NCI-H748 (cell line): ENCODE data around the gene SLC7A8.
"Not testable (repeated sequence)": the region's sequence is repeated elsewhere in the genome, so short reads cannot be mapped to it uniquely, and the experiment has no call there.

Experiments used
- DNase-seq: peaks from one replicate; lab custom pipeline; 2025; ENCODE audit not compliant: unreplicated experiment; lab: John Stamatoyannopoulos, UW

SLC7A8 gene

DNA sequence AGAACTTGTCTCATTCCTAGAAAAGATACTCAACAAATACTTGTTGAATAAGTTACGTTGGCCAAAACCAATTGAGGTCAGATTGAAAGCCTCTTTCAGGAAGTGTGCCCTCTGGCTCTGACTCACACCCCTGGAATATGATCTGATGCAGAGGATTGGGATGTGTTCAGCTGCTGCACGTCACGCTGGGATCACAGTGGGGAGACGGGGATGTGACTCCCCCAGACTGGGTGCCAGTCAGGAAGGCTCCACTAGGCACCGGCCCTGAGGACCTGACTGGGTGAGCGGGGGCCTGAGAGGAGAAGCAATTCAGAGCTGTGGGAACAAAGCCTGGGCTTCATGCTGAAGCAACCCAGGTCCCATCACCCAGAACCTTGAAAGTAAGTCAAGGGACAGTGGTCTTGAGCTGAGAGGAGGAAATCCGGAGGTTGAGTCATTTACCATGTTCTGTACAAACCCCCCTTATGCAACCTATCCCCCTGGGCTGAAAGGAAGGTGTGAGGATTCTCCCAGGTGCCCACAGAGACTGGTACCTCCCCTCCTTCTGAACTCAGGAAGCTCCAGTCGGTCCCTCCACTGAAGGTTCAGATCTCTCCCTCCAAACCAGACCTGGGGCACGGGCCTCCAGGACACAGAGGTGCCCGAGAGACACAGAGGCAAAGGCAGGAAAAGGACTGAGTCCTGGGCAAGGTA lies 68.3 kb downstream of the SLC7A8 start:
- DNase-seq, result no peak

- no peak for DNase-seq
These were observed 68.8 kb downstream of the SLC7A8 start for GRCh38 chr14:23114669-23115038.

- no peak for DNase-seq
These were observed 69.4 kb downstream of the SLC7A8 start for GRCh38 chr14:23114120-23114458.

DNA sequence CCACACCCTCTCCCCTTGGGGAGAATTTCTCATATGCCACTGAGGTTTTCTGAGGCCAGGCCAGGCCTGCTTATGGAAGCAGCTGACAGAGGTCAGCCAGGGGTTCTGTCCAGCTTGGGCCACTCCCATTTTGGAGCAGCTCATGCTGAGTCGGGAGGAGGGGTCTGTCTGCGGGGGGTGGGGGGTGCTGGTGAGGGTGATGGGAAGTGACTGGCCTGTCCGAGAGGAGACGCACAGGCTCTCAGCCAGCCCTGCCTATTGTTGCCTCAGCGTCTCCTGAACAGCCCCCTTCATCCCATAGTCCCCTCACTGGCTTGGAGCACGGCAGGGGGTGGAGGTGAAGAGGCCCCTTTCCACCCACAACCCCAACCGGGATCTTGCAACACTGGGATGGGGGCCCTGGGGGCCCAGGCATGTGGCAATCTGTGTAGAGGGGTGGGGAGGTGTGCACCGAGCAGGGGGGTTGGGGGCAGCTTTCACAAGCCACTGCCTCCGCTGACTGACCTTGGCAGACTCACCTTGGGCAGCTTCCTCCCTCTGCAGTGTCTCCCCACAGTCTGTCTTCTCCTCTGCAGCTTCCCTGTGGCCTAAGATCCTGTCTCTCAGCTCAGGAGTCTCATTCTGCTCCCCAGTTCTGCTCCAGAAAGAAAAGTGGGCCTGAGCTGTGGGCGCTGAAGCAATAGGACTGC lies 69.9 kb downstream of the SLC7A8 start:
- no peak for DNase-seq

GRCh38 chr14:23112359-23113178 lies 70.9 kb downstream of the SLC7A8 start:
- no peak for DNase-seq

- DNase-seq, result no peak
These were observed 72.7 kb downstream of the SLC7A8 start for GRCh38 chr14:23110579-23111365.

DNA sequence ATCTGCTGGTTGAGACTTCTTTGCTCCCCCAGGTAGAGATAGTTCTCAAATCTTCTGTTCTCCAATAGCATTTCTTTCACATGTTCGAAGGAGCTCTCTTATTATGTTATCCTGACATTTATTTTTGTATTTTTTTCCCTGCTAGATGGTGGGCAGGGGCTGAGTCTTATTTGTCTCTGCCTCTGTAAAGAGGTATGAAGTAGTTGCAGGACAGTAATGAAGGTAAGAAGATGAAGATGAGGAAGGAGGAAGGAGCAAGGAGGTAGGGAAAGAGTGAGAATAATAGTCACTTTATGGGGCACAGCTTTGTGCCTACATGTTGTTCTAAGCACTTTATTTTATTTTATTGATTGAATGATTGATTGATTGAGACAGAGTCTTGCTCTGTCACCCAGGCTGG lies 73.7 kb downstream of the SLC7A8 start:
- DNase-seq, result no peak

GRCh38 chr14:23108169-23108568 lies 75.3 kb downstream of the SLC7A8 start:
- DNase-seq, result not testable (repeated sequence)

- DNase-seq, result not testable (repeated sequence)
These were observed 75.8 kb downstream of the SLC7A8 start for GRCh38 chr14:23107620-23108019.

GRCh38 chr14:23106747-23107045 lies 76.8 kb downstream of the SLC7A8 start:
- no peak for DNase-seq

DNA sequence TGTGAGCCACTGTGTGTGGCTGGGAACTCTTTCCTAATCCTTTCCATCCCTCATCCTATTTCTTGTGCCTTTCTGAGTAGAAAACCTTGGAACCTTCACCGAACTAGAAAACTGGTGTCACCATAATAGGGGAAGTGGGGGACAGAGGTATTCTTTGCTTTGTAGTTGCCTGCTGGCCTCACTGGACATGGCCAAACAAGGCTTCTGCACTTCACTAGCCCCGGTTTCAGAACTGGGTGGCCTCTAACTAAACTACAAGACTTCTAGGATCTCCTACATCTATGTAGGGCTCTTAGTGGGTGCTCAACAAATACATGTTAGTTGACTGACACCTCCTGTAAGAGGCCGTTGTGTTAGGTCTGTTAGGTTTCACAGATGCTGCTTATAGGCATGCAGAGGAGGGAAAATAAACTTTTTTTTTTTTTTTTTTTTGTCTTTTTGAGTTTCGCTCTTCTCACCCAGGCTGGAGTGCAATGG lies 78.1 kb downstream of the SLC7A8 start:
- no peak for DNase-seq

- DNase-seq, result no peak
These were observed 78.7 kb downstream of the SLC7A8 start, which contains the start of gene CIROP for GRCh38 chr14:23104591-23105347. CIROP (minus strand) TSS chr14:23104989; CDS start chr14:23104920, 69 bp downstream.

DNA sequence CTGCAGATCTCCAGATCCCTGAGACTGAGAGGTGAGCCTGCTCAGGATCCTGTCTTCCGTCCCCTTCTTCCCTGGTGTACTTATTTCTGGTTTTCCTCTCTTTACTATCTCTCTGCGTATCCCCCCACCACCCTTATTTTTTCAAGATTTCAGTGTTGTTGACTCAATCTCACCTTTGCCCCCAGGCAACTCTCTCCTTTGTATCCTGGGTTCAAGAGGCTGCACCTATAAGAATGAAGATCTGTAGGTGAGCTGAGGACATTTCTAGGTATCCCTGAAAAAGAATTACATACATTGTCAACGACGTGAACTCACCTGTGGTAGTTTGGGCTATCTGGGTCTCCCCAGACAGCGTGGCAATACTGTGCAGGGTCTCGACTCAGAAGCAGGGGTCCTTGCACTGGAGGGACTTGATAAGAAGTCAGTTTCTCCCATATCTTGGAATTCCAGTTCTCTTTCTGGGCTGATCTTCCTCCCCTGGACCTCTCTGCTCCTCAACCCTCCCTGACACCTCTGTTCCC lies 79.3 kb downstream of the SLC7A8 start:
- no peak for DNase-seq

GRCh38 chr14:23103581-23103980 lies 79.9 kb downstream of the SLC7A8 start:
- no peak for DNase-seq

DNA sequence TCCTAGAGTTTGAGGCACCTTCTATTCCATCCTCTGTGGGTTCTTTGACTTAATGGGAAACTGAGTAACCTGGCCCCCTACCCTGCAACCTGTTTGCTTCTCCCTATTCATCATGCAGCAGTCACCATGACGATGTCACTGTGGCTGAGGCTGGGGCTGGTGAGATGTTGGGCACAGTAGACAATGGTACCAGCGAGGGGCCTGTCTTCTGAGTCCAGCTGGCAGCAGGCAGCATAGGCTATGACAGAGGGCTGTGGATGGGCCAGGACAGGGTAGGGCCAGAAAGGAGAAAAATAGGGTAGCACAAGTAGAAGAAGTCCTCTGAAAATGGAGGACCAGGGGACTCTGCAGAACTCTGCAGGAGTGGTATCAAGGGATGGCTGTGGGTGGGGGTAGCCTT lies 80.7 kb downstream of the SLC7A8 start:
- no peak for DNase-seq

DNA sequence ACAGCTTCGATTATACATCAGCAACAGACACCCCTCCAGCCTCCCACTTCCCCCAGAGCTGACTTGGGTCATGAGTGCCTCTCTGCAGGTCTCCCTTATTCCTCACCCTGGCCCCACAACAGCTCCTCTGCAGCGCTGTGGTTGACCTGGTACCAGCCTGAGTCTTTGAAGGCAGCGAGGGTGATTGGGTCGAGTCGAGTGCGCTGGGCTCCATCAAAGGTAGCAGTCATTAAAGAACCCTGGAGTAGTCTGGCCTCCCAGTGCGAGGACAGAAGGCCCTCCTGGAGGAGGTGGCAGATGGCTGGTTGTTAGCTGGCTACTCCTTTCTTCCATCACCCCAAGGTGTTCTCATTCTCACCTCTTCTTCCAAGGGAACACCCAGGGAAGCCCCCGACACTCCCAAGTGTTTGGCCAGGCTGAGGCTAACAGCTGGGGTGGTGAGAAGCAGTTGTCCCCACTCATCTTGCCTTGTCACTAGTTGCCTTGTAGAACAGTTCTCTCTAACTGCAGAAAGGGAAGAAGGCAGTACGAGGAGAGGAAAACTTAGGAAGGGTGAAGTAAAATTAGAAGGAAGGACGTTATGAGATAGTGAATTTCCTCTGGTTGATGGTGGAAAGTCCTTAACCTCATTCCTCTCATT lies 81.4 kb downstream of the SLC7A8 start:
- no peak for DNase-seq

DNA sequence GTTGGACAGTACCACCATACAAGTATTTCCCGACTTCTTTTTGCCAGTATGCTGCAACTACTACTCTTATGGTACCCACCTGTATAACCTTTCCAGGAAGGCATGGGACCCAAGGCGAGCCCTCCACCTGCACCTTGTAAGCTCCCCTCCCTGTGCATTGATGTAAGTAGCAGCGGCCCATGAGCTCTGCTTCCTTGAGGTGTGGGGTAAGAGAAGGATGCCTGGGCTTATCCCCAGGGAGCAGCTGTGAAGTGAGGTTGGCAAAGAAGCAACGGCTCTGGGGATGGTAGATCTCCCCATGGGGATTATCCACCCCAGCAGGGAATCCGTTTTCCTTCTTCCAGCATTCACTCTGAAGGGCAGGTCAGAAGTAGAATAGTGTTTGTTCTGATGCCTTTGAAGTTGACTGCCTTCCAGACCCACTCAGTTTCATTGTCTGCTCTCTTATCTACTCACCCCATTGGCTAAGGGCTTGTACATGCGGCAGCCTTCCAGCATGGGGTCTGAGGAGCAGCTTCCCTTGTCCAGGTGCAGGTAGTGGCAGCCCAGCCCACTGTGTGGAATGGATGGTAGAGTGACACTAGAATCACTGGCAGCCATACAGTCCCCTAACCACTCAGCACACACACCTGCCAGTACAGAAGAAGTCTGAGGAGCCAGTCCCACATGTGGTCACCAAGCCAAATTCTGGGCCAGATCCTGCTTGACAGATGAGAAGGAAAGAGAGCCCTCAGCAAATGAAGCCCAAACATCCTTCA lies 82.1 kb downstream of the SLC7A8 start:
- no peak for DNase-seq

DNA sequence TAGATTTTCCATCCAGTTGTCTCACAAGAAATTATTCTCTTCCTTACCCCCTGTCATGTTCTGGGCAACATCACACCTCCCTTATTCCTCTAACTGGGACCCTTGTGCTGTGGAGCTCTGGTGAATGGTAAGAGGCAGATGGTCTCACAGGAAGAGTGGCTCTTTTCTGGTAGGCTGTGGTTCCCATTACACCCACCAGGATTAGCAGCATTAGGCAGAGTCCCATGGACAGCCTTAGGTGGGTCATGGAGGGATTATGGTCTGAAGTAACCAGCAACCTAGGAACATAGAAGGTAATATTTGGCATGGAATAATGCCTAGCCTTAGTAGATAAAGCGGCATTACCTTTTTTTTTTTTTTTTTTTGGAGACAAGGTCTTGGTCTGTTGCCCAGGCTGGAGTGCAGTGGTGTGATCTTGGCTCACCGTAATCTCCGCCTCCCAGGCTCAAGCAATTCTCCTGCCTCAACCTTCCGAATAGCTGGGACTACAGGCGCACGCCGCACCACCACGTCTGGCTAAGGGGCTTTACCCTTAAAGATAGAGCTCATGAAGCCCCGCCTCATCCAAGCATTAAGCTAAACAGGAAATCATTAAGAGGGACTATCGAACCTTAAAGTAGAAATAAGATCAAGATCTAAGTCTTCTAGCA lies 84.1 kb downstream of the SLC7A8 start:
- no peak for DNase-seq

DNA sequence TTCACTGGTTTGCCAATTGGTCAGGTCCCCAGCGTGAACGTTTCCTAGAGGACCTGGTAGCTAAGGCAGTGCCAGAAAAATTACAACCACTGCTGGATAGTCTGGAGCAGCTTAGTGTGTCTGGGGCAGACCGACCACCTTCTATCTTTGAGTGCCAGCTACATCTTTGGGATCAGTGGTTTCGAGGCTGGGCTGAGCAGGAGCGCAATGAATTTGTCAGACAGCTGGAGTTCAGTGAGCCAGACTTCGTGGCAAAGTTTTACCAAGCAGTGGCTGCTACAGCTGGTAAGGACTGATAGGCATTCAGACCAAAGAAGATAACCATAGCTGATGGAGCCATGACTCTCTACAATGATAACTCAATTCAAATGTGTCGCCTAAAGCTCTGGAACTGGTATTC lies 85.7 kb downstream of the SLC7A8 start:
- DNase-seq, result no peak
